CD4-positive, alpha-beta T cell treated with Interleukin-15 for 4 hours (primary cell): ENCODE results near the gene TMEM248.
"Not testable (repeated sequence)": the region's sequence is repeated elsewhere in the genome, so short reads cannot be mapped to it uniquely, and the experiment has no call there.

ENCODE experiments used
- DNase-seq: peaks from one replicate; pipeline ENCODE4 v3.0.0-alpha.2; 2020; ENCODE audit warnings: low spot score

TMEM248 gene

DNA sequence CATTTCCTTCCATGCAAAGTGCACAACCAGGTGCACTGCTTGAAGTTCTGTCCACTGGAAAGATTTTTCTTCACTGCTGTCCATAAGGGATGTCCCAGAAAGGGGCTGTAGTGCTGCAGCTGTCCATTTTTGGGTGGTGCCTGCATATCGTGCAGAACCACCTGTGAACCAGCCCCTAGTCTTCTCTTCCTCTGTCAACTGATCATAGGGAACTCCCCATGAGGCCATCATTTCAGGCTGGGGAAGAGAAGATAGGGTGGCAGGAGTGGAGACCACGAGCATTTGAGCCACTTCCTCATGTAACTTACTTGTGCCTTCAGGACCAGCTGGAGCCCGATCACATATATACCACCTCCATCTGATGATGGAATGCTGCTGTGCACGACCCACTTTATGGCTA is 12.4 kb upstream of the TMEM248 start:
- not testable (repeated sequence) for DNase-seq

DNA sequence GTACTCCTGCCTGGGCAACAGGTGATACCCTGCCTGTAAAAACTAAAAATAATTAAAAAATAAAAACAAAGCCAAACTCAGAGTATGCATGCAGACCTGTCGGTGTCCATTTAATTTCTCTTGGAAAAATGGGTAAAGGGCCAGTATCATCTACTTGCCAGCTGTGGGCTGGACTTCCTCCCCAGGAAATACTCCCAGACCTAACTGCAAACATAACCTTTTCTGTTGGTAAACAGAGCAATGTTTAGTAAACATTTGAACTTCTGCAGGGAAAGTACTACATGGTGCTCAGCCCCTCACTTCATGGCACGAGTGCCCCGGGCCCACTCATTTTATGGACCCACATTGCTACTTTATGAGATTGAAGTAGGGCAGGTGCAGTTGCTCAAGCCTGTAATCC is 10.2 kb upstream of the TMEM248 start:
- DNase-seq: no peak

GRCh38 chr7:66911191-66911590 is 9.8 kb upstream of the TMEM248 start:
- DNase-seq: not testable (repeated sequence)

- no peak for DNase-seq
Measured at GRCh38 chr7:66912195-66912594, 8.8 kb upstream of the TMEM248 start.

DNA sequence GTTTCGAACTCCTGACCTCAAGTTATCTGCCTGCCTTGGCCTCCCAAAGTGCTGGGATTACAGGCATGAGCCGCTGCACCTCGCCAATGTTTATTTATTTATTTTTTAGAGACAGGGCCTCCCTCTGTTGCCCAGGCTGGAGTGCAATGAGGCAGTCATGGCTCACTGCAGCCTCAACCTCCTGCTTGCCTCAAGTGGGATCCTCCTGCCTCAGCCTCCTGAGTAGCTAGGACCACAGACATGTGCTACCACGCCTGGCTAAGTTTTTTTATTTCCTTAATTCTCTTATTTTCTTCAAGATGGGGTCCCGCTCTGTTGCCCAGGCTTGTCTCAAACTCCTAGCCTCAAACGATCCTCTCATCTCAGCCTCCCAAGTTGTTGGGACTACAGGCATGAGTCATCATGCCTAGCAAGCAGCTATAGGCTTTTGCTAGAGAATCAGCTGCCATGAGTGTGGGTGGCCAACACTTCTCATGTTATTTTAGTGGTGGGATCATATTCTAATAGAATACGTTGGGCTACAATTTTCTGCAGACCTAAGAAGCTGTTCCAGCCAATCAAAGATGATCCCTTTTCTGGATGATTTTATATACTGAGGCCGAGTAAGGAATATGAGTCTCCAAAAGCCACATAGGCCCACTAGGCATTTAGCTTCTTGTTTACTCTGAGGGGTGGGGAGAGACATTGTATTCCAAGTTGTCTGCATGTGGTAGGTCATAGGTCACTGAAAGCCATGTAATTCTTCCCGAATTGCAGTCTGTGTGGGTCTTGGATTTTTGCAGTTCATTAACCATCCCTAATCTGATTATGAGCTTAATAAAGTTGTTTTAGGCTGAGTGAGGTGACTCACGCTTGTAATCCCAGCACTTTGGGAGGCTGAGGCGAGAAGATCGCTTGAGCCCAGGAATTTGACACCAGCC is 7.6 kb upstream of the TMEM248 start:
- DNase-seq: no peak

DNA sequence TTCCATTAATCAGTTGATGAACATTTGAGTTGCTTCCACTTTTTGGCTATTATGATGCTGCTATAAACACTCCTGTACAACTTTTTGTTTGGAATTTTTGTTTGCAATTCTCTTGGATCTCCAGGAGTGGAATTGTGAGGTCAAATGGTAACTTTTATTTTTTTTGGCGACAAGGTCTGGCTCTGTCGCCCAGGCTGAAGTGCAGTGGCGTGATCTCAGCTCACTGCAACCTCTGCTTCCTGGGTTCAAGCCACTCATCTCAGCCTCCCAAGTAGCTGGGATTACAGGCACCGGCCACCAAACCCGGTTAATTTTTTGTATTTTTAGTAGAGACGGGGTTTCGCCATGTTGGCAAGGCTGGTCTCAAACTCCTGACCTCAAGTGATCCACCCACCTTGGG is 3.1 kb upstream of the TMEM248 start:
- not testable (repeated sequence) for DNase-seq

DNA sequence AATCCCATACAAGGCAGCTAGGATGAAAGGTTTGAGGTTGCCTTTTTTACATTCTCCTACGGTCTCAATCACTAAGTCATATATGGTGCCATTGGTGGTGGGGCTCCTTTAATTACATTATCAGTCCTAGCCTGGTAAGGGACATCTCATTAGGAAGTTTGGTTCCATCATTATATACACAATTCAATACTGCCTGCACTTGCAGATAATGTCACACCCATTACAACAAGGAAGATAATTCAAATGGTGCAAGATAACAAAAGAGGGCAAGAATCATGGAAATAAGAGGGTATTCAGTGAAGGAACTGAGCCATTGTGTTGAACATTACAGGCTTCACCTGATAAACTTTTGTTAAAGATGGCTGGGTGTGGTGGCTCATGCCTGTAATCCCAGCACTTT is 1.7 kb upstream of the TMEM248 start:
- no peak for DNase-seq

- DNase-seq: no peak
Measured at GRCh38 chr7:66919704-66920103, 1.3 kb upstream of the TMEM248 start.

DNA sequence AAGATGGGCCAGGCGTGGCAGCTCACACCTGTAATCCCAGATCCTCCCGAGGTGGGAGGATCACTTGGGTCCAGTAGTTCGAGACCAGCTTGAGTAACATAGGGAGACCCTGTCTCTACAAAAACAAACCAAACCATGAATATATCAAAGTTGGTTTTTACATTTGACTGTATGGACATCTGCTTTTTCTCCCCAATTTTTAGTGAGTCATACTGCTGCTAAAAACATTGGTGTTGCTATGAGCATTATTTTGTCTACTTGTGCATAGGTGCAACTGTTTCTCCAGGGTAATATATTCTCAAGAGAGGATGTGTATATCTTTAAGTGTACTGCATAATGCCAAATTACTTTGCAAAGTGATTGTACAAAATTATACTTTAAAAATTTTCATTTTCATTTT is 769 bp upstream of the TMEM248 start:
- no peak for DNase-seq

- DNase-seq: peak; percentile 16
Measured at GRCh38 chr7:66921396-66921917, 432 bp downstream of the TMEM248 start.

DNA sequence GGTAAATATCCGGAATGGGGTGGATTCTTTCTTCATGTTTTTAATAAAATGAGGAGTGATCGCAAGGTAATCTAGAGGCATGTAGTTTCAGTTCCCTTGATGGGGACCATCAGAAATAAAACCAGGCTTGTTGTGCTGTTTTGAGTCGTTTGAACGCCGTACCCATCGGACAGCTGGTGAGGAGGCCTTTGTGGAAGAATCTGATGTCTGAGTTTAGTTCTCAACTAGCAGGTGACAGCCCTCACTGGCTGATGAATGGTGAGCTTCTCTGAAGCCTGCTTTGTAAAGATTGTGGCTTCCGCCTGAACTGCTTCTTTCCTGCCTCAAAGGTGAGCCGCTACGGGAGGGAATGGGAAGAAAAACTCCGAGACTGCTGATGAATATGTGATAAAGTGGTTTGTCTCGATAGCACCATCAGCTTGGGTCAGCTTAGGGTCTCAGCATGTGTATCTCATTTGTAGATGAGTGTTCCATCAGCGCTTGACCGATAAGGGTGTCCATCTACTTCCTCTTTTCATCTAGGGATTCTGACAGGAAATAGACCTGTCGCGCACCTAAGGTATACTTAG is 977 bp downstream of the TMEM248 start:
- peak; percentile 36 for DNase-seq

DNA sequence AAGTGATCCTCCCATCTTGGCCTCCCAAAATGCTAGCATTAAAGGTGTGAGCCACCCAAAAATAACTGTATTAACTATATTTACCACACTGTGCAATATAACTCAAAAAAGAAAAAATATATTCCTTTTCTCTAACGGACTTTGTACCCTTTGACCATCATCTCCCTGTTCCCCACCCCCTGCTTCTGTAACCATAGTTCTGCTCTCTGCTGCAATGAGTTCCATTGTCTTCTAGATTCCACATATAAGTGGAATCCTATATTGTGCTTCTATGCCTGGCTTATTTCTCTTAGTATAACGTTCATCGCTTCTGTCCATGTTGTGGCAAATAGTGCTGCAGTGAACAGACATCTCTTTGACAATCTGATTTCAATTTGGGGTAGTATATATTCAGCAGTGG is 4.2 kb downstream of the TMEM248 start:
- DNase-seq: no peak

DNA sequence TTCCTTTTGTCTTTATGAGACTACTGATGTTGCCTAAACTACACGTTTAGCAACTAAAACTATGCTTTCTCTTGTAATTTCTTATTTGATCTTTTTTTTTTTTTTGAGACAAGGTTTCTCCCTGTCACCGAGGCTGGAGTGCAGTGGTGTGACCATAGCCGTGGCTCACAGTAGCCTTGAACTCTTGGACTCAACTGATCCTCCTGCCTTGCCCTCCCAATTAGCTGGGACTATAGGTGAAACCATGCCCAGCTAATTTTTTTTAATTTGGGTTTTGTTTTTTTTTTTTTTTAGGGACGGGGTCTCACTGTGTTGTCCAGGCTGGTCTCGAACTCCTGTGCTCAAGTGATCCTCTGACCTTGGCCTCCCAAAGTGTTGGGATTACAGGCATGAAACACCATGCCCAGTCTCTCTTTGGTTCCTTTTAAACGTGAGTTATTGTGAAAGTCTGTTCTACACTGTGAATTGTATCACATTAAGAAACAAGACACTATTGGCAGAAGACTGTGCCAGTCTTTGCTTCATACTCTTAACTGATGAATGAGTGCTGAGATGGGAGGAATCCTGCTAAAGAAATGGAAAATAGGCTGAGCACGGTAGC is 6.4 kb downstream of the TMEM248 start:
- DNase-seq: no peak

- DNase-seq: no peak
Measured at GRCh38 chr7:66928388-66928787, 7.4 kb downstream of the TMEM248 start.

- no peak for DNase-seq
Measured at GRCh38 chr7:66929165-66929564, 8.1 kb downstream of the TMEM248 start.

GRCh38 chr7:66929935-66930334 is 8.9 kb downstream of the TMEM248 start:
- DNase-seq: no peak

DNA sequence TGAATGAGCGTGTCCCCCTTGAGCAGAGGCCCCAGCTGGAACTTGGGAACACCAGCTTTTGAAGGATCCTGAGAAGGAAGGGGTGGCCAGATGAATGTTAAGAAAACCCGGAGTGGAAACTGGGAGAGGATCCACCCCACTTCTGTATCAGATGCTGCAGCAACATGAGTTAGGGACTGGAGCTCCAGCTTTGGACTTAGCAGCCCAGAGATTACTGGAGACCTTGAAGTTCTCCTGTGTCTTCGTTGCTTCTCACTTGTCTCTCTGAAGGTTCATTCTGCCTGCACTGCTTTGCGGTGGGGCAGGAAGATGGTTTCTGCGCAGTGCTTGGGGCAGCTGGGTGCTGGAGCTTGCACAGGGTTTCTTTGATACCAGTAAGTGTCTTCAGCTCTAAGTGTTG is 9.3 kb downstream of the TMEM248 start:
- no peak for DNase-seq

GRCh38 chr7:66933469-66933868 is 12.4 kb downstream of the TMEM248 start:
- DNase-seq: no peak

GRCh38 chr7:66937940-66938339 is 16.9 kb downstream of the TMEM248 start:
- DNase-seq: no peak

DNA sequence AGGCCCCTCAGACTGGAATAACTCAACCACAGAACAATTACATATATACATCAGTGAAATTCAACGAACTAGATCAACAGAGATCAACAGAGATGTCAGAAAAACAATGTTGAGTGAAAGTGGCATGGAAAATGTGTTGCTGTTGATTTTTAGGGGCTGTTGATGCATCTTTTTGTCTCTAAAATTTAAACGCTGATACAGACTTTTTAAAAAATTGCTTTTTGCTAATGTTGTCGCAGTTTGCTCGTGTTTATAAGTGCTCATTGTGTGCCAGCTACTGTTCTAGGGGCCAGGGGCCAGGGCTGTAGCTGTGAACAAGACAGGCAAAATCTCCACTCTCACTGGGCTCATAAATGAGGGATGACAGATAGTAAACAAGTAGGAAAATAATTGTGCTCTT is 18.3 kb downstream of the TMEM248 start:
- no peak for DNase-seq

DNA sequence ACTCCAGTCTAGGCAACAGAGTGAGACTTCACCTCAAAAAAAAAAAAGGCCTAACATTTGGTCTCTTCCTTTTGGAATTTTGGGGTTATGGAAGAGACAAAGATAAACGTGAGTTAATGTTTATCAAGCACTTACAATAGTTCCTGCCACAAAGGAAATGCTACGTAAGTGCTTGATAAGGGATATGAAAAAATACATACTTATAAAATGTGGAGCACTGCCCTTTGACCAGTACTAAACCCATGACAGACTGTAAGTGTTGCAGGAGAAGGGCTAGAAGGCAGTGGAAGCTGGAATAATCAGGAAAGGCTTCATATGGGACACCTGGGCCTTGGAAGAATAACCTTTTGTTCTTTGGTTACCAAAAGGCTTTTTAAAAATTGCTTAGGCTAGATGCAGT is 25.5 kb downstream of the TMEM248 start:
- no peak for DNase-seq

DNA sequence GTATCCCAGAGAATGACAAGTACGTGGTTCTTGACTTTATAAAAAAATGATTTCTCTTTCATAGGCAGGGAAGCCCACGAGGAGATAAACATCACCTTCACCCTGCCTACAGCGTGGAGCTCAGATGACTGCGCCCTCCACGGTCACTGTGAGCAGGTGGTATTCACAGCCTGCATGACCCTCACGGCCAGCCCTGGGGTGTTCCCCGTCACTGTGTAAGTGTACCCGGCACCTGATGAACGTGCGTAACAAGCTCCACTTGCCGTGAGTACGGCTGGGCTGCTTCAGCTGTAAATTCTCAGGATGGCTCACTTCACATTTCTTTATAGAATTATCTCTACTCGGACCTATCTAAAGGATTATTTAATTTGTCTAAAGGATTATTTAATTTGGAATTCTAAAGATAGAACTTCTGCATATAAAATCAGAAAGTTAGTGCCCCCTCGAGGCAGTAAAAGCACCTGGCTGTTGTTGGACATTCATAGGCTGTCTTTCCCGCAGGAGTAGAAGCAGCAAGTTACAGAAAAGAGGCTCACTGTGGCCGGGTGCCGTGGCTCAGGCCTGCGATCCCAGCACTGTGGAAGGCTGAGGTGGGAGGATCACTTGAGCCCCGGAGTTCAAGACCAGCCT is 27.6 kb downstream of the TMEM248 start:
- DNase-seq: no peak

DNA sequence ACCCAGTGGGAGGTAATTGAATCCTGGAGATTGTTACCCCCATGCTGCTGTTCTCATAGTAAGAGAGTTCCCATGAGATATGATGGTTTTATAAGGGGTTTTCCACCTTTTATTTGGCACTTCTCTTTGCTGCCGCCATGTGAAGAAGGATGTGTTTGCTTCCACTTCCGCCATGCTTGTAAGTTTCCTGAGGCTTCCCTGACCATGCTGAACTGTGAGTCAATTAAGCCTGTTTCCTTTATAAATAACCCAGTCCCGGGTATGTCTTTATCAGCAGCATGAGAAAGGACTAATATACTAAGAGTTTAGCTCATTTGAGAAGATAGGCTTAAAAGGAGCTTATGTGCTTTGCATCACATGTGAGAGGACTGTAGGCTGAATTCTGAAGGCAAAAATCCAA is 29.3 kb downstream of the TMEM248 start:
- DNase-seq: no peak
